ENCODE results near the gene FBXL14.

DNA sequence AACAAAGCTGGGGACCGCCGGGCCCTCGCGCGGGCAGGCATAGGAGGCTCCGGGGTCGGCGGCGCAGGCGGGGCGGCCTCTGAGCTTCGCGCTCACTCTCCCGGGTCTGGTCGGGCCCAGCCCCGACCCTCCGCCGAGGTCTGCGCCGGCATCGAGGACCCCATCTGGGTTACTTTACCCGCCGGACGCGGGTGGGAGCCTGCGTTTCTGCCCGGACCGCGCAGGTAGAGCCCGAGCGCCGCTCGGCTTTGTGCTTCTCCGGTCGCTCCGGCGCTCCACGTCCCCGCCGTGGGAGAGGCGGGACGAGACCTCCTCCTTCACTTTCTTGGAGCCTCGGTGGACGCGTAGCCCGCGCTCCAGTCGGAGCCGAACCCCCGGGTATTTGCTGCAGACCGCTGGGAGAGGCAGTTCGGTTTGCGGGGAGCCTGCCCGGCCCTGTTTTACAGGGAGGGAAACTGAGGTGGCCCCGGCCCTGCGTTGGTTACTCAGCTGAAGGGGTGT lies 63.2 kb downstream of the FBXL14 start:
- TF ChIP-seq EZH2 (IDR thresholded peaks at IDR 0.05; ENCODE audit: insufficient read depth, poor library complexity, severe bottlenecking) = no peak
- TF ChIP-seq EZH2phosphoT487 (IDR thresholded peaks at IDR 0.05; ENCODE audit: insufficient read depth, low read depth) = no peak

Measured in GM23248 (cell line).